Loucy (cell line): ENCODE measurements around the gene NME3.
A peak's percentile ranks its signal among the peaks of the same experiment; 100 is the strongest.

Experiments used
- H2AFZ ChIP-seq: fragments of 200-600 bp; sonication (generic); 2 replicates; pipeline ENCODE4 v1.6.0; 2016; ENCODE audit warnings: antibody characterized with exemption, mild to moderate bottlenecking, low read length, moderate library complexity
- H3F3A ChIP-seq: fragments of 200-600 bp; 2 replicates; pipeline ENCODE4 v1.6.0; 2016; ENCODE audit warnings: antibody characterized with exemption, low read depth, mild to moderate bottlenecking
- H3K27me3 ChIP-seq: fragments of 200-600 bp; sonication (generic); 2 replicates; pipeline ENCODE4 v1.6.1; 2014; ENCODE audit warnings: low read length, mild to moderate bottlenecking; ENCODE audit not compliant: insufficient read depth, poor library complexity, severe bottlenecking
- H3K36me3 ChIP-seq: fragments of 200-600 bp; sonication (generic); 2 replicates; pipeline ENCODE4 v1.6.1; 2016; ENCODE audit warnings: low read length; ENCODE audit not compliant: insufficient read depth
- H3K4me1 ChIP-seq: fragments of 200-600 bp; sonication (generic); 2 replicates; pipeline ENCODE4 v1.5.1; 2014; ENCODE audit warnings: low read length, mild to moderate bottlenecking; ENCODE audit not compliant: insufficient read depth, poor library complexity, severe bottlenecking
- H3K4me2 ChIP-seq: fragments of 200-600 bp; sonication (generic); 2 replicates; pipeline ENCODE4 v1.6.0; 2014; ENCODE audit warnings: antibody characterized with exemption, low read length, low read depth, mild to moderate bottlenecking; ENCODE audit not compliant: poor library complexity, severe bottlenecking
- H3K4me3 ChIP-seq: fragments of 200-600 bp; sonication (generic); 2 replicates; pipeline ENCODE4 v1.5.1; 2014; ENCODE audit warnings: low read length, mild to moderate bottlenecking, mixed read lengths; ENCODE audit not compliant: poor library complexity, severe bottlenecking
- H3K79me2 ChIP-seq: fragments of 200-600 bp; sonication (generic); 2 replicates; pipeline ENCODE4 v1.6.1; 2014; ENCODE audit warnings: low read length; ENCODE audit not compliant: insufficient read depth
- H3K9ac ChIP-seq: fragments of 200-600 bp; sonication (generic); 2 replicates; pipeline ENCODE4 v1.6.0; 2014; ENCODE audit warnings: mild to moderate bottlenecking, low read depth, low read length, moderate library complexity; ENCODE audit not compliant: poor library complexity, severe bottlenecking
- H3K9me2 ChIP-seq: fragments of 200-600 bp; sonication (generic); replicated peaks from 2 replicates; pipeline ENCODE4 v1.6.1; 2016; ENCODE audit warnings: low read depth, low read length, mixed read lengths
- H3K9me3 ChIP-seq: fragments of 200-600 bp; sonication (generic); 2 replicates; pipeline ENCODE4 v1.6.1; 2014; ENCODE audit warnings: mild to moderate bottlenecking, antibody characterized with exemption, low read length, low read depth; ENCODE audit not compliant: insufficient read depth
- H4K20me1 ChIP-seq: fragments of 200-600 bp; sonication (generic); 2 replicates; pipeline ENCODE4 v1.6.0; 2014; ENCODE audit warnings: antibody characterized with exemption, low read length, mild to moderate bottlenecking; ENCODE audit not compliant: insufficient read depth, poor library complexity, severe bottlenecking
- CTCF ChIP-seq: fragments of 200-600 bp; sonication (generic); conservative IDR thresholded peaks from 2 replicates; pipeline ENCODE4 v1.5.1; 2014; ENCODE audit warnings: mild to moderate bottlenecking, antibody characterized with exemption, low read length
- EZH2phosphoT487 ChIP-seq: fragments of 200-600 bp; IDR thresholded peaks from 2 replicates; pipeline ENCODE4 v1.6.1; 2018; ENCODE audit warnings: antibody characterized with exemption, mild to moderate bottlenecking, moderate library complexity, borderline replicate concordance

Gene NME3

GRCh38 chr16:1782408-1783264 is 11.3 kb upstream of the NME3 start, which contains the start of the genes NUBP2 and SPSB3:
Gene NUBP2, plus strand, starts transcription at chr16:1782960. Its CDS starts 61 bp downstream, at chr16:1783021.
Gene SPSB3, minus strand, starts transcription at chr16:1782571. Its CDS starts 1,088 bp downstream, at chr16:1781483.
- Histone ChIP-seq H3K9me3 (no peaks in the 10 kb centered on the region), H3K36me3 (no peaks in the 10 kb centered on the region), H3K27me3 (no peaks in the 10 kb centered on the region), H3K9me2 (no peaks in the 10 kb centered on the region), H2AFZ (no peak within 1 kb of the TSS), H4K20me1 (peaks cover 4% of the 10 kb centered on the region), H3K4me3 (peak within 1 kb of the TSS; percentile 93), H3K79me2 (peaks cover 54% of the 10 kb centered on the region), H3K4me2 (peak within 1 kb of the TSS; percentile 75), H3K4me1 (no peaks in the 10 kb centered on the region), H3F3A (no peaks in the 10 kb centered on the region), H3K9ac (peak within 1 kb of the TSS; percentile 82)
- TF ChIP-seq EZH2phosphoT487 (no peak), CTCF (no peak)

- TF ChIP-seq EZH2phosphoT487 (no peak), CTCF (no peak)
- Histone ChIP-seq H2AFZ (no peak overlapping the region), H3K36me3 (no peaks in the 10 kb centered on the region), H3K4me2 (peak overlapping the region; percentile 75), H3K9me3 (no peaks in the 10 kb centered on the region), H3K79me2 (peaks cover 54% of the 10 kb centered on the region), H3K9me2 (no peaks in the 10 kb centered on the region), H3K27me3 (no peaks in the 10 kb centered on the region), H3K4me1 (no peaks in the 10 kb centered on the region), H3F3A (no peaks in the 10 kb centered on the region), H4K20me1 (peaks cover 4% of the 10 kb centered on the region), H3K4me3 (peak overlapping the region; percentile 93), H3K9ac (peak overlapping the region; percentile 64)
Observed at GRCh38 chr16:1781758-1782407, 10.5 kb upstream of the NME3 start.

- H3K9me3 ChIP-seq = no peaks in the 10 kb centered on the region
- no peaks in the 10 kb centered on the region for H3K4me1 ChIP-seq
- no peaks in the 10 kb centered on the region for H3K36me3 ChIP-seq
- H3K9me2 ChIP-seq = no peaks in the 10 kb centered on the region
- no peaks in the 10 kb centered on the region for H3F3A ChIP-seq
- H4K20me1 ChIP-seq = peaks cover 4% of the 10 kb centered on the region
- H3K9ac ChIP-seq = peak overlapping the region; percentile 64
- peak overlapping the region; percentile 93 for H3K4me3 ChIP-seq
- TF ChIP-seq EZH2phosphoT487 (no peak), CTCF (no peak)
- H3K79me2 ChIP-seq = peaks cover 54% of the 10 kb centered on the region
- peak overlapping the region; percentile 75 for H3K4me2 ChIP-seq
- H3K27me3 ChIP-seq = no peaks in the 10 kb centered on the region
- no peak overlapping the region for H2AFZ ChIP-seq
Observed at GRCh38 chr16:1781254-1781653, 9.9 kb upstream of the NME3 start.
